Epithelial cell of esophagus (primary cell): ENCODE results near the gene UBN1.

ENCODE experiments used
- DNase-seq: peaks from one replicate; pipeline ENCODE4 v3.0.0; 2010; ENCODE audit warnings: low read depth
- H3K4me3 ChIP-seq: 2 replicates; pipeline ENCODE4 v1.5.1; 2011; ENCODE audit warnings: mild to moderate bottlenecking, low read length, control low read depth
- CTCF ChIP-seq: IDR thresholded peaks from 2 replicates; pipeline ENCODE4 v1.5.1; 2011; ENCODE audit warnings: low read depth, mild to moderate bottlenecking, low read length, control low read depth, inconsistent platforms; ENCODE audit not compliant: insufficient read depth; ENCODE audit errors: missing control alignments

The UBN1 gene

GRCh38 chr16:4846503-4846900, 779 bp upstream of the UBN1 start:
- DNase-seq = peak; percentile 73
- no peak for TF ChIP-seq CTCF
- H3K4me3 ChIP-seq = peak overlapping the region; percentile 86

GRCh38 chr16:4847774-4848587, 700 bp downstream of the UBN1 start:
- DNase-seq = peak; percentile 79
- H3K4me3 ChIP-seq = peak overlapping the region; percentile 73
- TF ChIP-seq CTCF = no peak

- DNase-seq = no peak
- peak overlapping the region; percentile 22 for H3K4me3 ChIP-seq
- TF ChIP-seq CTCF = no peak
Observed at GRCh38 chr16:4850211-4850610, 2.9 kb downstream of the UBN1 start.

- TF ChIP-seq CTCF = no peak
- no peak overlapping the region for H3K4me3 ChIP-seq
- peak; percentile 64 for DNase-seq
Observed at GRCh38 chr16:4852221-4852872, 5.1 kb downstream of the UBN1 start.

GRCh38 chr16:4855371-4855770, 8.1 kb downstream of the UBN1 start:
- no peak for TF ChIP-seq CTCF
- peak; percentile 24 for DNase-seq

GRCh38 chr16:4855804-4856203, 8.5 kb downstream of the UBN1 start:
- no peak overlapping the region for H3K4me3 ChIP-seq
- TF ChIP-seq CTCF = no peak
- no peak for DNase-seq

More at GRCh38 chr16:4855371-4855770, 8.1 kb downstream of the UBN1 start:
- H3K4me3 ChIP-seq = no peak overlapping the region
